GM23338 (cell line): Measurements from ENCODE around the gene CPLX4. TPM values are rescaled to one million over a fixed set of nuclear protein-coding genes. Genes with fewer than 3 reads are reported as not detected.

Experiments used
- ATAC-seq: fragments of 200-7000 bp; cut with Tn5 transposase; 3 replicates; pipeline ENCODE4 v1.9.1; 2020
- DNase-seq: peaks from one replicate; pipeline ENCODE4 v3.0.0-alpha.2; 2015; ENCODE audit warnings: low spot score
- H2AFZ ChIP-seq: fragments of 200-600 bp; sonication (generic); 2 replicates; pipeline ENCODE4 v1.8.0; 2016; ENCODE audit warnings: antibody characterized with exemption, mild to moderate bottlenecking, moderate library complexity
- H3F3A ChIP-seq: fragments of 200-600 bp; sonication (generic); replicated peaks from 2 replicates; pipeline ENCODE4 v1.8.0; 2017; ENCODE audit warnings: antibody characterized with exemption, mixed run types, low read depth
- H3K27ac ChIP-seq: fragments of 200-600 bp; sonication (generic); 2 replicates; pipeline ENCODE4 v1.6.1; 2016; ENCODE audit warnings: low read depth
- H3K27me3 ChIP-seq: fragments of 200-600 bp; sonication (generic); 2 replicates; pipeline ENCODE4 v1.8.0; 2016; ENCODE audit warnings: mild to moderate bottlenecking, mixed run types, moderate library complexity; ENCODE audit not compliant: insufficient read depth
- H3K36me3 ChIP-seq: fragments of 200-600 bp; sonication (generic); 2 replicates; pipeline ENCODE4 v1.8.0; 2016; ENCODE audit warnings: mild to moderate bottlenecking; ENCODE audit not compliant: insufficient read depth
- H3K4me1 ChIP-seq: fragments of 200-600 bp; sonication (generic); 2 replicates; pipeline ENCODE4 v1.8.0; 2016; ENCODE audit warnings: mild to moderate bottlenecking, moderate library complexity; ENCODE audit not compliant: insufficient read depth
- H3K4me2 ChIP-seq: fragments of 200-600 bp; sonication (generic); 2 replicates; pipeline ENCODE4 v1.7.1; 2017; ENCODE audit warnings: mixed run types
- H3K4me3 ChIP-seq: fragments of 200-600 bp; sonication (generic); 2 replicates; pipeline ENCODE4 v1.6.1; 2016; ENCODE audit warnings: mixed run types
- H3K79me2 ChIP-seq: fragments of 200-600 bp; sonication (generic); replicated peaks from 2 replicates; pipeline ENCODE4 v1.8.0; 2017; ENCODE audit warnings: mild to moderate bottlenecking; ENCODE audit not compliant: insufficient read depth
- H3K9me2 ChIP-seq: fragments of 200-600 bp; sonication (generic); 2 replicates; pipeline ENCODE4 v1.8.0; 2017; ENCODE audit not compliant: insufficient read depth
- H4K20me1 ChIP-seq: fragments of 200-600 bp; sonication (generic); replicated peaks from 2 replicates; pipeline ENCODE4 v1.8.0; 2017; ENCODE audit warnings: mild to moderate bottlenecking; ENCODE audit not compliant: insufficient read depth
- H3K27ac Mint-ChIP-seq: 2 replicates; pipeline ENCODE4 v1.8.0; 2020; ENCODE audit warnings: inconsistent platforms, mild to moderate bottlenecking, moderate library complexity, mixed read lengths
- H3K27me3 Mint-ChIP-seq: 3 replicates; pipeline ENCODE4 v1.8.0; 2022; ENCODE audit warnings: low read depth, mild to moderate bottlenecking, moderate library complexity, mixed read lengths, inconsistent platforms; ENCODE audit not compliant: insufficient read depth, poor library complexity
- H3K36me3 Mint-ChIP-seq: 3 replicates; pipeline ENCODE4 v1.8.0; 2021; ENCODE audit warnings: low read depth, mild to moderate bottlenecking, inconsistent platforms, moderate library complexity, mixed read lengths
- H3K4me1 Mint-ChIP-seq: 3 replicates; pipeline ENCODE4 v1.8.0; 2020; ENCODE audit warnings: mild to moderate bottlenecking, inconsistent platforms, mixed read lengths
- H3K4me3 Mint-ChIP-seq: 3 replicates; pipeline ENCODE4 v1.8.0; 2021; ENCODE audit warnings: moderate library complexity, mild to moderate bottlenecking, inconsistent platforms, mixed read lengths
- H3K9me3 Mint-ChIP-seq: 3 replicates; pipeline ENCODE4 v1.8.0; 2020; ENCODE audit warnings: moderate library complexity, mild to moderate bottlenecking, inconsistent platforms, mixed read lengths
- CREB1 ChIP-seq: fragments of 250-450 bp; sonication (Bioruptor Pico); IDR thresholded peaks from 2 replicates; pipeline ENCODE4 v1.5.0; 2020; ENCODE audit warnings: low read depth, mild to moderate bottlenecking, moderate library complexity
- EZH2 ChIP-seq: fragments of 200-600 bp; sonication (generic); IDR thresholded peaks from one replicate; pipeline ENCODE4 v1.8.0; 2017; ENCODE audit warnings: antibody characterized with exemption, mild to moderate bottlenecking, low read depth; ENCODE audit not compliant: unreplicated experiment
- EZH2phosphoT487 ChIP-seq: fragments of 200-600 bp; sonication (generic); IDR thresholded peaks from one replicate; pipeline ENCODE4 v1.8.1; 2018; ENCODE audit warnings: antibody characterized with exemption; ENCODE audit not compliant: unreplicated experiment
- JUNB ChIP-seq: IDR thresholded peaks from one replicate; pipeline ENCODE4 v1.6.1; 2016; ENCODE audit warnings: antibody characterized with exemption; ENCODE audit not compliant: unreplicated experiment
- NANOG ChIP-seq: IDR thresholded peaks from 2 replicates; pipeline ENCODE4 v1.6.1; 2016; ENCODE audit warnings: antibody characterized with exemption, borderline replicate concordance
- POLR2AphosphoS5 ChIP-seq: IDR thresholded peaks from 2 replicates; pipeline ENCODE4 v1.6.1; 2016; ENCODE audit warnings: antibody characterized with exemption, low read depth
- STAT1 ChIP-seq: IDR thresholded peaks from one replicate; pipeline ENCODE4 v1.6.1; 2016; ENCODE audit warnings: antibody characterized with exemption; ENCODE audit not compliant: unreplicated experiment
- ZNF114 ChIP-seq: fragments of 250-450 bp; sonication (Bioruptor Pico); IDR thresholded peaks from 2 replicates; pipeline ENCODE4 v1.5.0; 2020; ENCODE audit warnings: mild to moderate bottlenecking, moderate library complexity
- ZNF331 ChIP-seq: fragments of 250-450 bp; sonication (Bioruptor Pico); IDR thresholded peaks from 2 replicates; pipeline ENCODE4 v1.5.0; 2020; ENCODE audit warnings: low read depth, mild to moderate bottlenecking, moderate library complexity
- polyA plus RNA-seq: library from polyadenylated mRNA; unstranded; fragments of >200 nt; fragmentation: Nextera tagmentation; extraction: Ambion mirVana; gene quantifications from 2 replicates; pipeline ENCODE4 v1.2.1, GENCODE V29; 2016
- total RNA-seq: library from RNA; depleted of rRNA; stranded (reverse); fragments of >200 nt; shearing (Covaris generic); gene quantifications from 2 replicates; pipeline ENCODE4 v1.2.3, GENCODE V29; 2014
- TF ChIP-seq, protein P1 (sequence below): IDR thresholded peaks from one replicate; pipeline ENCODE4 v1.6.1; 2018; ENCODE audit warnings: antibody characterized with exemption; ENCODE audit not compliant: unreplicated experiment
- TF ChIP-seq, protein P2 (sequence below): IDR thresholded peaks from 2 replicates; pipeline ENCODE4 v1.6.1; 2016; ENCODE audit warnings: antibody characterized with exemption
- TF ChIP-seq, protein P3 (sequence below), 2 experiments: fragments of 200-600 bp in 1 of 2; sonication (generic) in 1 of 2; conservative IDR thresholded peaks; 2 replicates each; pipeline versions ENCODE4 v1.5.1 to v1.6.1; 2016 to 2017; ENCODE audit warnings: antibody characterized with exemption in 2 of 2, low read depth in 2 of 2, mild to moderate bottlenecking in 2 of 2, moderate library complexity in 1 of 2
- TF ChIP-seq, protein P4 (sequence below): fragments of 250-450 bp; sonication (Bioruptor Pico); IDR thresholded peaks from 2 replicates; pipeline ENCODE4 v1.5.0; 2020; ENCODE audit warnings: mild to moderate bottlenecking, moderate library complexity

Gene CPLX4
- total and polyA plus RNA-seq, 2 experiments from 2014 or later = not detected

DNA sequence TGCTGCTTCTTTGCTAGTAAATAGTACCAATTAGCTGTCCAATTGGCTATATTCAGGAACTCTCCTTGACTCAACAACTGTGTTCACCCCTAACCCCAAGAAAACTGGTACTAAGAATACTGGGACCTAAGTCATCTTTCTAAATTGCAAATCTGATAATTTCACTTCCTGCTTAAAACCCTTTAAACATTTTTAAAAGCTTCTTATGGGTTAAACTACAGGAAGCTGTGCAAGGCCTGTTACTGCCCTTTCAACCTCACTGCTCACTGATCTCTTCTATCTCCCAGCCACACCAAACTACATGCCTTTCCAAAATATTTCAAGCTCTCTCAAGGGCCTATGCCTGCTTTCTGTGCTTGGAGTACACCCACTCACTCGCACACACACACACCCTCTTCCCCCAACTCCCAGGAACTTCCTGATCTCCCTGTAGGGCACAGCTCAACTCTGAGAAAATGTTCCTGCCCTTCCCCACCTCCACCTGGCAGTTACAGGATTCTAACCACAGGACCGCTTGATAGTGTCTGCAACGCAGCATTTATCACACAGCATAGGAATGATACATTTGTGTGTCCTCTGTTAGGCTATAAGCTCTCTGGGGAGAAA, 33.9 kb upstream of the CPLX4 start:
- Histone ChIP-seq H3F3A (no peaks in the 10 kb centered on the region), H3K4me2 (no peak overlapping the region), H3K36me3 (peaks cover 73% of the 10 kb centered on the region), H3K27ac (no peak overlapping the region), H3K4me3 (no peak overlapping the region), H2AFZ (no peak overlapping the region), H3K4me1 (0 out of 2 replicates have a peak, but pooled peaks cover 5% of the 10 kb centered on the region), H3K27me3 (no peaks in the 10 kb centered on the region), H3K9me2 (no peaks in the 10 kb centered on the region), H4K20me1 (peaks cover 23% of the 10 kb centered on the region), H3K79me2 (peaks cover 23% of the 10 kb centered on the region)
- DNase-seq (no peak), ATAC-seq (no peak)
- TF ChIP-seq, protein P1, sequence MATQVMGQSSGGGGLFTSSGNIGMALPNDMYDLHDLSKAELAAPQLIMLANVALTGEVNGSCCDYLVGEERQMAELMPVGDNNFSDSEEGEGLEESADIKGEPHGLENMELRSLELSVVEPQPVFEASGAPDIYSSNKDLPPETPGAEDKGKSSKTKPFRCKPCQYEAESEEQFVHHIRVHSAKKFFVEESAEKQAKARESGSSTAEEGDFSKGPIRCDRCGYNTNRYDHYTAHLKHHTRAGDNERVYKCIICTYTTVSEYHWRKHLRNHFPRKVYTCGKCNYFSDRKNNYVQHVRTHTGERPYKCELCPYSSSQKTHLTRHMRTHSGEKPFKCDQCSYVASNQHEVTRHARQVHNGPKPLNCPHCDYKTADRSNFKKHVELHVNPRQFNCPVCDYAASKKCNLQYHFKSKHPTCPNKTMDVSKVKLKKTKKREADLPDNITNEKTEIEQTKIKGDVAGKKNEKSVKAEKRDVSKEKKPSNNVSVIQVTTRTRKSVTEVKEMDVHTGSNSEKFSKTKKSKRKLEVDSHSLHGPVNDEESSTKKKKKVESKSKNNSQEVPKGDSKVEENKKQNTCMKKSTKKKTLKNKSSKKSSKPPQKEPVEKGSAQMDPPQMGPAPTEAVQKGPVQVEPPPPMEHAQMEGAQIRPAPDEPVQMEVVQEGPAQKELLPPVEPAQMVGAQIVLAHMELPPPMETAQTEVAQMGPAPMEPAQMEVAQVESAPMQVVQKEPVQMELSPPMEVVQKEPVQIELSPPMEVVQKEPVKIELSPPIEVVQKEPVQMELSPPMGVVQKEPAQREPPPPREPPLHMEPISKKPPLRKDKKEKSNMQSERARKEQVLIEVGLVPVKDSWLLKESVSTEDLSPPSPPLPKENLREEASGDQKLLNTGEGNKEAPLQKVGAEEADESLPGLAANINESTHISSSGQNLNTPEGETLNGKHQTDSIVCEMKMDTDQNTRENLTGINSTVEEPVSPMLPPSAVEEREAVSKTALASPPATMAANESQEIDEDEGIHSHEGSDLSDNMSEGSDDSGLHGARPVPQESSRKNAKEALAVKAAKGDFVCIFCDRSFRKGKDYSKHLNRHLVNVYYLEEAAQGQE = no peak
- TF ChIP-seq JUNB = no peak
- TF ChIP-seq EZH2phosphoT487 = no peak
- no peak for TF ChIP-seq ZNF114
- TF ChIP-seq, protein P2, sequence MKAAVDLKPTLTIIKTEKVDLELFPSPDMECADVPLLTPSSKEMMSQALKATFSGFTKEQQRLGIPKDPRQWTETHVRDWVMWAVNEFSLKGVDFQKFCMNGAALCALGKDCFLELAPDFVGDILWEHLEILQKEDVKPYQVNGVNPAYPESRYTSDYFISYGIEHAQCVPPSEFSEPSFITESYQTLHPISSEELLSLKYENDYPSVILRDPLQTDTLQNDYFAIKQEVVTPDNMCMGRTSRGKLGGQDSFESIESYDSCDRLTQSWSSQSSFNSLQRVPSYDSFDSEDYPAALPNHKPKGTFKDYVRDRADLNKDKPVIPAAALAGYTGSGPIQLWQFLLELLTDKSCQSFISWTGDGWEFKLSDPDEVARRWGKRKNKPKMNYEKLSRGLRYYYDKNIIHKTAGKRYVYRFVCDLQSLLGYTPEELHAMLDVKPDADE = no peak
- TF ChIP-seq, protein P3, sequence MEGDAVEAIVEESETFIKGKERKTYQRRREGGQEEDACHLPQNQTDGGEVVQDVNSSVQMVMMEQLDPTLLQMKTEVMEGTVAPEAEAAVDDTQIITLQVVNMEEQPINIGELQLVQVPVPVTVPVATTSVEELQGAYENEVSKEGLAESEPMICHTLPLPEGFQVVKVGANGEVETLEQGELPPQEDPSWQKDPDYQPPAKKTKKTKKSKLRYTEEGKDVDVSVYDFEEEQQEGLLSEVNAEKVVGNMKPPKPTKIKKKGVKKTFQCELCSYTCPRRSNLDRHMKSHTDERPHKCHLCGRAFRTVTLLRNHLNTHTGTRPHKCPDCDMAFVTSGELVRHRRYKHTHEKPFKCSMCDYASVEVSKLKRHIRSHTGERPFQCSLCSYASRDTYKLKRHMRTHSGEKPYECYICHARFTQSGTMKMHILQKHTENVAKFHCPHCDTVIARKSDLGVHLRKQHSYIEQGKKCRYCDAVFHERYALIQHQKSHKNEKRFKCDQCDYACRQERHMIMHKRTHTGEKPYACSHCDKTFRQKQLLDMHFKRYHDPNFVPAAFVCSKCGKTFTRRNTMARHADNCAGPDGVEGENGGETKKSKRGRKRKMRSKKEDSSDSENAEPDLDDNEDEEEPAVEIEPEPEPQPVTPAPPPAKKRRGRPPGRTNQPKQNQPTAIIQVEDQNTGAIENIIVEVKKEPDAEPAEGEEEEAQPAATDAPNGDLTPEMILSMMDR (conservative IDR thresholded peaks at IDR 0.05; ENCODE audit: low read depth in 2 of 2) = no peak
- TF ChIP-seq CREB1 (CRISPR knock-in tag) = no peak
- TF ChIP-seq ZNF331 (CRISPR knock-in tag) = no peak
- no peak for TF ChIP-seq EZH2
- no peak for TF ChIP-seq STAT1
- no peak for TF ChIP-seq NANOG
- TF ChIP-seq POLR2AphosphoS5 = no peak
- TF ChIP-seq, protein P4, sequence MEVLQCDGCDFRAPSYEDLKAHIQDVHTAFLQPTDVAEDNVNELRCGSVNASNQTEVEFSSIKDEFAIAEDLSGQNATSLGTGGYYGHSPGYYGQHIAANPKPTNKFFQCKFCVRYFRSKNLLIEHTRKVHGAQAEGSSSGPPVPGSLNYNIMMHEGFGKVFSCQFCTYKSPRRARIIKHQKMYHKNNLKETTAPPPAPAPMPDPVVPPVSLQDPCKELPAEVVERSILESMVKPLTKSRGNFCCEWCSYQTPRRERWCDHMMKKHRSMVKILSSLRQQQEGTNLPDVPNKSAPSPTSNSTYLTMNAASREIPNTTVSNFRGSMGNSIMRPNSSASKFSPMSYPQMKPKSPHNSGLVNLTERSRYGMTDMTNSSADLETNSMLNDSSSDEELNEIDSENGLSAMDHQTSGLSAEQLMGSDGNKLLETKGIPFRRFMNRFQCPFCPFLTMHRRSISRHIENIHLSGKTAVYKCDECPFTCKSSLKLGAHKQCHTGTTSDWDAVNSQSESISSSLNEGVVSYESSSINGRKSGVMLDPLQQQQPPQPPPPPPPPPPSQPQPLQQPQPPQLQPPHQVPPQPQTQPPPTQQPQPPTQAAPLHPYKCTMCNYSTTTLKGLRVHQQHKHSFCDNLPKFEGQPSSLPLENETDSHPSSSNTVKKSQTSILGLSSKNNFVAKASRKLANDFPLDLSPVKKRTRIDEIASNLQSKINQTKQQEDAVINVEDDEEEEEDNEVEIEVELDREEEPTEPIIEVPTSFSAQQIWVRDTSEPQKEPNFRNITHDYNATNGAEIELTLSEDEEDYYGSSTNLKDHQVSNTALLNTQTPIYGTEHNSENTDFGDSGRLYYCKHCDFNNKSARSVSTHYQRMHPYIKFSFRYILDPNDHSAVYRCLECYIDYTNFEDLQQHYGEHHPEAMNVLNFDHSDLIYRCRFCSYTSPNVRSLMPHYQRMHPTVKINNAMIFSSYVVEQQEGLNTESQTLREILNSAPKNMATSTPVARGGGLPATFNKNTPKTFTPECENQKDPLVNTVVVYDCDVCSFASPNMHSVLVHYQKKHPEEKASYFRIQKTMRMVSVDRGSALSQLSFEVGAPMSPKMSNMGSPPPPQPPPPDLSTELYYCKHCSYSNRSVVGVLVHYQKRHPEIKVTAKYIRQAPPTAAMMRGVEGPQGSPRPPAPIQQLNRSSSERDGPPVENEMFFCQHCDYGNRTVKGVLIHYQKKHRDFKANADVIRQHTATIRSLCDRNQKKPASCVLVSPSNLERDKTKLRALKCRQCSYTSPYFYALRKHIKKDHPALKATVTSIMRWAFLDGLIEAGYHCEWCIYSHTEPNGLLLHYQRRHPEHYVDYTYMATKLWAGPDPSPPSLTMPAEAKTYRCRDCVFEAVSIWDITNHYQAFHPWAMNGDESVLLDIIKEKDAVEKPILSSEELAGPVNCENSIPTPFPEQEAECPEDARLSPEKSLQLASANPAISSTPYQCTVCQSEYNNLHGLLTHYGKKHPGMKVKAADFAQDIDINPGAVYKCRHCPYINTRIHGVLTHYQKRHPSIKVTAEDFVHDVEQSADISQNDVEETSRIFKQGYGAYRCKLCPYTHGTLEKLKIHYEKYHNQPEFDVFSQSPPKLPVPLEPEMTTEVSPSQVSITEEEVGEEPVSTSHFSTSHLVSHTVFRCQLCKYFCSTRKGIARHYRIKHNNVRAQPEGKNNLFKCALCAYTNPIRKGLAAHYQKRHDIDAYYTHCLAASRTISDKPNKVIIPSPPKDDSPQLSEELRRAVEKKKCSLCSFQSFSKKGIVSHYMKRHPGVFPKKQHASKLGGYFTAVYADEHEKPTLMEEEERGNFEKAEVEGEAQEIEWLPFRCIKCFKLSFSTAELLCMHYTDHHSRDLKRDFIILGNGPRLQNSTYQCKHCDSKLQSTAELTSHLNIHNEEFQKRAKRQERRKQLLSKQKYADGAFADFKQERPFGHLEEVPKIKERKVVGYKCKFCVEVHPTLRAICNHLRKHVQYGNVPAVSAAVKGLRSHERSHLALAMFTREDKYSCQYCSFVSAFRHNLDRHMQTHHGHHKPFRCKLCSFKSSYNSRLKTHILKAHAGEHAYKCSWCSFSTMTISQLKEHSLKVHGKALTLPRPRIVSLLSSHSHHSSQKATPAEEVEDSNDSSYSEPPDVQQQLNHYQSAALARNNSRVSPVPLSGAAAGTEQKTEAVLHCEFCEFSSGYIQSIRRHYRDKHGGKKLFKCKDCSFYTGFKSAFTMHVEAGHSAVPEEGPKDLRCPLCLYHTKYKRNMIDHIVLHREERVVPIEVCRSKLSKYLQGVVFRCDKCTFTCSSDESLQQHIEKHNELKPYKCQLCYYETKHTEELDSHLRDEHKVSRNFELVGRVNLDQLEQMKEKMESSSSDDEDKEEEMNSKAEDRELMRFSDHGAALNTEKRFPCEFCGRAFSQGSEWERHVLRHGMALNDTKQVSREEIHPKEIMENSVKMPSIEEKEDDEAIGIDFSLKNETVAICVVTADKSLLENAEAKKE (CRISPR knock-in tag) = no peak
- Mint-ChIP-seq H3K4me3 (no peak overlapping the region), H3K27ac (no peak overlapping the region), H3K9me3 (no peaks in the 10 kb centered on the region), H3K27me3 (no peaks in the 10 kb centered on the region), H3K4me1 (peaks cover 3% of the 10 kb centered on the region; the same call in 2 of the 3 replicates), H3K36me3 (peaks cover 62% of the 10 kb centered on the region)
